Activated CD8-positive, alpha-beta memory T cell treated with anti-CD3 and anti-CD28 coated beads for 24 hours (primary cell): ENCODE data around the gene RAB11FIP3.
"Not testable (repeated sequence)": the region's sequence is repeated elsewhere in the genome, so short reads cannot be mapped to it uniquely, and the experiment has no call there.

Experiments used
- DNase-seq: peaks from one replicate; pipeline ENCODE4 v3.0.0-alpha.2; 2020

RAB11FIP3 gene

DNA sequence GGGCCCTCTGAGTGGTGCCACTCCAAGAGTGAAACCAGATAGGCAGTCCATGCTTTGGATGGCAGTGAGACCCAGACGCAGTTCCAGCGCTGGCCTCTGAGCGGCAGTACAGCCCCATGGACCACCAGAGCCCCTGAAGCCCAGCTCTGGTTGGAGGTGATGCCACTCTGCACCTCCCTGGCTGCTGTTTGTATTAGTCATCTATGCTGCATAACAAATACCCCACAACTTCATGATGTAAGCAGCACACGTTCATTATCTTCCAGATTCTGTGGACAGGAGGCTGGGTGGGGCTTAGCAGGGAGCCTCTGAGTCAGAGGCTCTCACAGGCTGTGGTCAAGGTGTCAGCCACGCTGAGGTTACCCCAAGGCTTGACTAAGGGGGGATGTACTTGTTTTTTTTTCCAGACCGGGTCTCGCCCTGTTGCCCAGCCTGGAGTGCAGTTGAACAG, 33.5 kb upstream of the RAB11FIP3 start:
- peak; percentile 93 for DNase-seq

DNA sequence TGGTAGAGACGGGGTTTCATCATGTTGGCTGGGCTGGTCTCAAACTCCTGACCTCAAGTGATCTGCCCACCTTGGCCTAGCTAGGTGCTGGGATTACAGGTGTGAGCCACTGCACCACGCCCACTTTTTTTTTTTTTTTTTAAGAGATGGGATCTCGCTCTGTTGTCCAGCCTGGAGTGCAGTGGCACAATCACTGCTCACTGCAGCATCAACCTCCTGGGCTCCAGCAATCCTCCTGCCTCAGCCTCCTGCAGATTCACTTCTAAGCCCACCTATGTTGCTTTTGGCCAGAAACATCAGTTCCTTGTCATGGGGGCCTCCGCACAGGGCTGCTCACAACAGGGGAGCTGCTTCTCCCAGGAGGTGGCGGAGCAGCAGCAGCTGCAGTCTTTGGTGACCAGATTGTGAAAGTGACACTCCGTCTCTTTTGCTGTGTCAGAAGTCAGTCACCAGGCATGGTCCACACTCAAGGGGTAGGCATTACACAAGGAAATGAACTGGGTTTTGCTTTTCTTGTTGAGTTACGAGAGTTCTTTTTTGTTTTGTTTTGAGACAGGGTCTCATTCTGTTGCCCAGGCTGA, 32.9 kb upstream of the RAB11FIP3 start:
- DNase-seq, result no peak

DNA sequence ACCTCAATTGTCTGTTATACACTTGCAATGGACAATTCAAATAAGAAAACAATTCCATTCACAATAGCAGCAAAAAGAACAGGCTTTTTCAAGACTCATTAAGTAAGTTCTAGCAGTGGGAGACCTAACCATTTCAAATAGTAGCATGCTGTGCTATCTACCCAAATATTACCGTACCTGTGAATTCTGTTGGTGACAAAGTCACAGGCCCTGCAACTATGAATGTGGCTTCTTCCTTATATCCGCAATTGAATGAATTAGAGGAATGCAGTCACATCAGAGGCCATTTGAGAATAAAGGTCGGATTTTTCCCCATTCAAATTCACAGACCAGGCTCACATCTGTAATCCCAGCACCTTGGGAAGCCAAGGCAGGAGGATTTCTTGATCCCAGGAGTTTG, 29.2 kb upstream of the RAB11FIP3 start:
- no peak for DNase-seq

DNA sequence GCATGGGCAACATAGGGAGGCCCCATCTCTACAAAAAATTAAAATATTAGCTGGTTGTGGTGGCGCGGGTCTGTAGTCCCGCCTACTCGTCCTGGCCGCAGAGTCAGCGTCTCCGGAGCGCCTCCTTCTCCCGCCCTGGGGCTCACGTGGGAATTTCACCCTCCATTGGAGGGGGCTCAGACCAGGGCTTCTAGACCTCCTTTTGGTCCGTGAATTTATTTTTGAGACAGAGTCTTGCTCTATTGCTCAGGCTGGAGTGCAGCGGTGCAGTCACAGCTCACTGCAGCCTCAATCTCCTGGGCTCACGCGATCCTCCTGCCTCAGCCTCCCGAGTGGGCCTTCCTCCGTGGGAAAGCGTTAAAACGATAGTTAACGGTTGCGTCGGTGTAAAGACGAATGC, 28.8 kb upstream of the RAB11FIP3 start:
- no peak for DNase-seq

DNA sequence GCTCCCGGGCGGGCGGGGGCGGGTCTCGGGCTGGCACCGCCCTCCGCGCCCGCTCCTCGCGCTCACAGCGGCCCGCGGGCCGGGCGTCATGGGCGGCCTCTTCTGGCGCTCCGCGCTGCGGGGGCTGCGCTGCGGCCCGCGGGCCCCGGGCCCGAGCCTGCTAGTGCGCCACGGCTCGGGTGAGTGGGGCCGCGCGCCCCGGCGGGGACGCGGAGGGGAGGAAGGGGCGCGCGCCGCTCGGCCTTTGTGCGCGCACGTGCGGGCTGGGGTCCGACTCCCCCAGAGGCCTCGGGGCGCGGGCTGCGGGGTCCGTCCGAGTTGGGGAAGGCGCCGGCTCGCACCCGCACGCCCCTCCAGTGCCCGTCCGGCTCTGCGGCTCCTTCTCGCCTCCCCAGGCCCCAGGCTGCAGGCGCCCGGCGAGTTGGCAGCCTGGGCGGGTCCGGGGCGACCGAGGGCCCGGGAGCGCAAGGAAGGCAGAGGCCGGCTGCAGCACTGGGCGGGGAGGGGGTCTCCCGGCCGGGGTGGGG, 28.3 kb upstream of the RAB11FIP3 start, which contains the start of gene NME4:
NME4 (plus strand) TSS at position 65 of the 527 bp plus-strand sequence; CDS start at position 89, 24 bp downstream.
- no peak for DNase-seq

DNA sequence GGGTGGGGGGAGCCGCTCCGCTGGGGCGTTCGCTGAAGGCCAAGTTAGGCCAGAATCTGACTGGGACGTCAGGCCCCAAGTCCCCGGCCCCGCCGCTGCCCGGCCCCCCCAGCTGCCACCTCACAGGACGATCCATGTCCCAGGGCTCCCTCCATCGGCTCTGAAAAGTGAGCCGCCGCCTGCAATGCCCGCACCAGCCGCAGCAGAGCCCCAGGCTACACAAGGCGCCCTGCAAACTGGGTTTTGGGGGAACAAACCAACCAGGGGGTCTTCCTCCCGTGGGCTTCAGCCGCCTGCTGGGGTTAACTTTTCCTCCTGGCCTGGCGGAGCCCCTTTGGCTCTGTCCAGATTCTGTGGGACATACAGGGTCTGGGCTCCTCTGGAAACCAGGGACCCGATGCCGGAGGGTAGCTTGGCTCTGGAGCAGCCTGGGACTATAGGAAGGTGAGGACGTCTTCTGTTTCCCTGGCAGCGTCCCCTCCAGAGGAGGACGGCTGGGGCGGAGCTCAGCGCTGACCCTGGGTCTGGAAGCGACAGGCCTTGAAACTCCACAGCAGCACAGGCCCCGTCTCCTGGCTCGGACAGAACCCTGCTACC, 27.6 kb upstream of the RAB11FIP3 start:
- no peak for DNase-seq

DNA sequence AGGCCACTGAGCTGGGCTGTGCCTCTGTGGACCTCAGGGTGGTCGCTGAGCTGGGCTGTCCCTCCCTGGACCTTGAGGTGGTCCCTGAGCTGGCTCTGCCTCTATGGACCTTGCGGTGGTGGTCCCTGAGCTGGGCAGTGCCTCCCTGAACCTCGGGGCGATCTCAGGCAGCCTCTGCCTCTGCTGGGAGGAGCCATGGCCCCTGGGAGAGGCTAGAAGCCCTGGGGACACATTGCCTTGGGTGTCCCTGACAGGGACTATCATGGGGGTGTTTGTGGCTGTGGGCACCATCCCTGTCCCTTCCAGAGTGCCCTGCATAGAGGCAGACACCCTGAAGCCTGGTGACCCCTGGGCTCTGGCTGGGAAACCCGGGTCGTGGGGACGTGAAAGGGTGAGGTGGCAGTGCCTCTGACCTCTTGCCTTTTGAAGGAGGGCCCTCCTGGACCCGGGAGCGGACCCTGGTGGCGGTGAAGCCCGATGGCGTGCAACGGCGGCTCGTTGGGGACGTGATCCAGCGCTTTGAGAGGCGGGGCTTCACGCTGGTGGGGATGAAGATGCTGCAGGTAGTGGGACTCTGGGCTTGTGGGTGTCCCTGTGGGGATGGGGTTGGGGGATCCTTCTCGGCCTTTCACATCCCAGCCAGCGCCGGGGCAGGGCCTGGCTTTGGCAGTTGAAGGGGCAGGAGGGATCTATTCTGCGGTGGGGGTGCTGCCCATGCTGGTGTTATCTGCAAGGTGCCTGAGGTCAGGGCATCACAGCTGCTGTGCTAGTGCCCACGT, 26.7 kb upstream of the RAB11FIP3 start:
- DNase-seq, result no peak

DNA sequence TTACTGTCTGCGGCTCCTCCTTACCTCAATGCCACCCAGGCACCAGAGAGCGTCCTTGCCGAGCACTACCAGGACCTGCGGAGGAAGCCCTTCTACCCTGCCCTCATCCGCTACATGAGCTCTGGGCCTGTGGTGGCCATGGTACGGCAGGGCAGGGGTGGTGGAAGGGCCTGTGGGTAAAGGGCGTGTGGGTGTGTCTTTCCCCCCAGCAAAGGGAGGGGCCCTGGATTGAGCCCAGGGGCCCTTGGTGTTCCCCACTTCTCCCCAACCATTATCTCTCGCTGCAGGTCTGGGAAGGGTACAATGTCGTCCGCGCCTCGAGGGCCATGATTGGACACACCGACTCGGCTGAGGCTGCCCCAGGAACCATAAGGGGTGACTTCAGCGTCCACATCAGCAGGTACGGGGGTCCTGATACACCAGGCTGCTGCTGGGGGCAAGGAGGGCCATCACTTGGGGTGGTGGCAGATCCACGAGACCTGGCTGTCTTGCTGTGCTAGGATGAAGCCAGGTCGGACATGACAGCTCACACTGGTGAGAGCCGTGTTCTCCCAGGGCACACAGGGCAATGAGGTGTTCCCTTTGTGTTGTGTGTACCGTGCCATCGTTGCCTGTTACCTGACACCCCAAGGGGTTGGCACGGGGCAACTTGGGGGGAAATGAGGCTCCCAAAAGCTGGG, 26.0 kb upstream of the RAB11FIP3 start:
- DNase-seq, result no peak

DNA sequence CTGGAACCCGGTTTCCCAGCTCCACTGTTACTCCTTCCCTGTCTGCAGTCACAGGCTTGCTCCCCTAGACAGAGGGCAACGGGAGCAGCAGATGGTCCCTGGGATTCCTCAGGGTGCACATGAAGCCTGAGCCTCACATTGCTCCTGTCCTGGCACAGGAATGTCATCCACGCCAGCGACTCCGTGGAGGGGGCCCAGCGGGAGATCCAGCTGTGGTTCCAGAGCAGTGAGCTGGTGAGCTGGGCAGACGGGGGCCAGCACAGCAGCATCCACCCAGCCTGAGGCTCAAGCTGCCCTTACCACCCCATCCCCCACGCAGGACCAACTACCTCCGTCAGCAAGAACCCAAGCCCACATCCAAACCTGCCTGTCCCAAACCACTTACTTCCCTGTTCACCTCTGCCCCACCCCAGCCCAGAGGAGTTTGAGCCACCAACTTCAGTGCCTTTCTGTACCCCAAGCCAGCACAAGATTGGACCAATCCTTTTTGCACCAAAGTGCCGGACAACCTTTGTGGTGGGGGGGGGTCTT, 25.3 kb upstream of the RAB11FIP3 start:
- DNase-seq, result no peak

DNA sequence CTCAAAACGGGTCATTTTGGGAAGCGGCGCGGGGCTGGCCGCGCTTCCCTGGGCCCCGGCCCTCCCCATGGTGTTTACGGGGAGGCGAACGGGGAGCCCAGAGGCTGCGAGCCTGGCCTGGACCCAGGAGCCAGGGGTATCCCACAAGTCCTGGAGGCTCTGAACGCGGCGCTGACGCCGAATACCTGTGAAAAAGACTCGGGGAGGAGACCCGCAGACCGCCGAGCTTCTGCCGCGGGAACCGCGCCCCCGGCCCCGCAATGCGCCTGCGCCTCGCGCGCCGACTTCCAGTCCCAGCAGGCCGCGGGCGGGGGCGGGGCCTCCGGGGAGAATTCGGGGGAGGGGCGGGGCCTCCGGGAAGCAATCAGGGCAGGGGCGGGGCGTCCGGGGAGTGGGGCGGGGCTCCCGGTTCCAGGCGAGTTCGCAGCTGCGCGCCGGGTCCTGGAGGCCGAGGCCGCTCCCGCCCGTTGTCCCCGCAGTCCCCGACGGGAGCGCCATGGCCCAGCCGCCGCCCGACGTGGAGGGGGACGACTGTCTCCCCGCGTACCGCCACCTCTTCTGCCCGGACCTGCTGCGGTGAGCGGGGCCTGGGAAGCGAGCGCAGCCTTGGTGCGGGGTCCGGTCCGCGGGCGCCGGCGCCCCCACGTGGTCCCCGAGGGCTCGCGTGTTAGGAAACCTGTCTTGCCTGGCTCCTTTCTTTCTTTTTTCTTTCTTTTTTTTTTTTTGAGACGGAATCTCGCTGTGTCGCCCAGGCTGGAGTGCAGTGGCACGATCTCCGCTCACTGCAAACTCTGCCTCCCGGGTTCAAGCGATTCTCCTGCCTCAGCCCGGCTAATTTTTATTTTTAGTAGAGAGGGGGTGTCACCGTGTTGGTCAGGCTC, 23.7 kb upstream of the RAB11FIP3 start, which contains the start of gene DECR2:
DECR2 (plus strand) TSS at position 418 of the 881 bp plus-strand sequence; CDS start at position 497, 79 bp downstream.
- DNase-seq, result peak; percentile 99

DNA sequence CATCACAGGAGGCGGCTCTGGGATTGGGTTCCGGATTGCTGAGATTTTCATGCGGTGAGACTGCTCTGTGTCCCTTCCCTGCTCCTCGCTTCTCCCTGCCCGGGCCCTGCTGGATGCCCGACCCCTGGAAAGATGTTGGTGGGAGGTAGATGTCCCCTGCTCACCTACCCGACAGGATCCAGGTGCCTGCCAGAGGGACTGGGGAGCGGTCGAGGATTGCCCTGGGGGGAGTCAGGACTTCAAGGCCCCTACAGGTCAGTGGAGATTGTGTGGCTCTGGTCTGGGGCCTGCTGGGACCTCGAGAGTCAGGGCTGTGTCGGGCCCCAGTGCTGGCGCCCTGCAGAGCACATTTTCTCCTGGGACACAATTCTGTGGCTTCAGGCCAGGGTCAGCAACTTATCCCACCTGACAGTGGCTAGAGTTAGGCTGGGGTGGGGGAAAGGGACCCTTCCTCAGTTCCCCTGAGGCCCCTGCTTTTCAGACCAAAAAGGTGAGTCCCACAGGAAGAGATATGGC, 20.4 kb upstream of the RAB11FIP3 start:
- DNase-seq, result no peak

DNA sequence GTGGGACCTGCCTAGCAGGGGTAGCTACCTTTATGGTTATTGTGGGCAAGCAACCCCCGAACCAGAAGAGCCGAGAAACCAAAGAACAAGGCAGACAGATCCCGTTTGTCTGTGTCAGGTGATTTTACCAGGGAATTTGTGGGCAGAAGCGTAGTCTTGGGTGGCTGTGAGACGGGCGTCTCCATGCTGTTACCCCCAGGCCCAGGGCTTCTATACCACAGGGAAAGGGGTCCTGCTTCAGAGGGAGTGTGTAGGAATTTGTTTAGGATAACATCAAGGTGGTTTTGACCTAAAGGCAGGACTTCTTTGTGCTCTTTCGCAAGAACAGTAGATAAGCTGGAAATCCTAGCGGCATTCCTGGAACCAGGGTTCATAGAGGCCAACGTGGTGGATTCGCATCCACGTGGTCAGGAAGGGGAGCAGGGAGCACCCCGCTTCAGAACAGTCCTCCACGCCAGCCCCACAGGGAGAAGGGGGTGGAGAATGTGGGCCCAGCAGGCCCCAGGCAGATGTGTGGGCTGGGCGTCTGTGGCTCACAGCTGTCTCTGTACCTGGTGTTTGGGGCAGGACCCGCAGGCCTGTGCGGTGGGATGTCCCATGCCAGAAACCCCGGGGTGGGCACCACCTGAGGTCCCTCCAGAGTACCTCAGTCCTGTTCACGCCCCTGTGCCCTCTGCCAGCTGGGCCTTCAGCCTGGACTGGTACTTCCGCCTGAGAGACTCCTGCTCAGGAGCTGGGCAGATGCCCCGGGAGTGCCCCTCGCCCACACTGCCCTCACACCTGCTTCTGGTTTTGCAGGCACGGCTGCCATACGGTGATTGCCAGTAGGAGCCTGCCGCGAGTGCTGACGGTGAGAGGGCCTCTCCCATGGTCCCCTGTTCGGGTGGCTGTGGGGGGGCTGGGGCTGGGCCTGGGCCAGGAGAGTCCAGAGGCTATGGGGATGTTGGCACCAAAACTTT, 19.6 kb upstream of the RAB11FIP3 start:
- DNase-seq, result no peak

DNA sequence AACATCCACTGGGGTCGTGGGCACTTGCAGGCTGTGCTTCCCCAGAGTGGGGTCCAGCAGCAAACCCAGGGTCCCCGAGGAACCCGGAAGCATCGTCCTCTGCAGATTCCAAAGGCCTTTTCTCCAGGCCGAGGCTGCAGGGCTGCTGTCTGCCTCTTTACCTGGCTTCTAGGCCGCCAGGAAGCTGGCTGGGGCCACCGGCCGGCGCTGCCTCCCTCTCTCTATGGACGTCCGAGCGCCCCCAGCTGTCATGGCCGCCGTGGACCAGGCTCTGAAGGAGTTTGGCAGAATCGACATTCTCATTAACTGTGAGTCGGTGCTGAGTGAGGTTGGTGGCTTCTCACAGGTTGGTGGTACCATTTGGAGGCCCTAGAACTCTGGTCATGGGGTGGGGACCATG, 18.2 kb upstream of the RAB11FIP3 start:
- no peak for DNase-seq

DNA sequence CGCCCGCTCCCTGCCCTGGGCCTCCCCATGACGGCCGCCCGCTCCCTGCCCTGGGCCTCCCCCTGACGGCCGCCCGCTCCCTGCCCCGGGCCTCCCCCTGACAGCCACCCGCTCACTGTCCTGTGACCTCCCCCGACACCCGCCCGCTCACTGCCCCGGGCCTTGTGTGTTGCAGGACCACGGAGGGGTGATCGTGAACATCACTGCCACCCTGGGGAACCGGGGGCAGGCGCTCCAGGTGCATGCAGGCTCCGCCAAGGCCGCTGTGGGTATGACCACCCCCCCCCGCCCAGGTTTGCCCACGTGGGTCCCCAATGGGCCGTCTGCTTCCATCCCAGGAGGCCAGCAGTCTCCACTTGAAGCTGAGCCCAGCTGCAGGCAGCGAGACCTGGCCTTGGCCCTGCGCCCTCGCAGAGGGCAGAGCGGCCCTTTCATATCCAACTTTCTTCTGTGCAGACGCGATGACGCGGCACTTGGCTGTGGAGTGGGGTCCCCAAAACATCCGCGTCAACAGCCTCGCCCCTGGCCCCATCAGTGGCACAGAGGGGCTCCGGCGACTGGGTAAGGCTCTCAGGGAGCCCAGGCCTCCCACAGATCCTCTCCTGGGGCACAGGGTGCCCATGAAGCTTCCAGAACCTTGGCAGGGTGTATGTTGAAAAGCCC, 14.8 kb upstream of the RAB11FIP3 start:
- no peak for DNase-seq

DNA sequence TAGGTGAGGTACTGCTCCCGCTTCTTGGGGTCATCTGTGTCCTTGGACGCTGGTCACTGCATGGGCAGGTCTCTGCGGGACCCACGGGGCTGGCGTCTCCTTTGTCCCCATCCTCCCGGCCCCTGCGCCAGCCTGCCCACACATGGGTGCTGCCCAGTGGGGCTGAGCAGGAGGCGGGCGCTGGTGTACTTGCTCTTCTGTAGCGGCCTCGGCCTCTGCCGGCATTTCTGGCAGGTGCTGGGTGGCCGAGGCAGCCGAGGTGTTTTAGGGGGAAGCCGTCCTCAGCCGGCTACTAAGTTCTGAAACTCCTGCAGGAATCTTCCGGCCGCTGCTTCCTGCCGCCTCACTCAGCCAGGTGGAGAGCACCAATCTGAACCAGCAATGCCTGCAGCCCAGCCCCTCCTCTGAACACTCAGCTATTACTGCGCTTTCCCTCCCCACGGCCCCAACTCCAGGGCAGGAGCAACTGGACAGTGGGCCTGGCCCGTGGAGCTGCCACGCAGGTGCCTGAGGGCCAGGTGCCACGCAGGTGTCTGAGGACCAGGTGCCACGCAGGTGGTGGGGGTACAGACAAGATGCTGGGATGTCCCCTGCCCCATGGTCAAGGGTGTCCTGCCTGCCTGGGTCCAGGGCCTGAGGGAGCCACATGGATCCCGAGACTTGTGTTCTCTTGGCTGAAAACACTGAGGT, 13.7 kb upstream of the RAB11FIP3 start:
- DNase-seq, result no peak

DNA sequence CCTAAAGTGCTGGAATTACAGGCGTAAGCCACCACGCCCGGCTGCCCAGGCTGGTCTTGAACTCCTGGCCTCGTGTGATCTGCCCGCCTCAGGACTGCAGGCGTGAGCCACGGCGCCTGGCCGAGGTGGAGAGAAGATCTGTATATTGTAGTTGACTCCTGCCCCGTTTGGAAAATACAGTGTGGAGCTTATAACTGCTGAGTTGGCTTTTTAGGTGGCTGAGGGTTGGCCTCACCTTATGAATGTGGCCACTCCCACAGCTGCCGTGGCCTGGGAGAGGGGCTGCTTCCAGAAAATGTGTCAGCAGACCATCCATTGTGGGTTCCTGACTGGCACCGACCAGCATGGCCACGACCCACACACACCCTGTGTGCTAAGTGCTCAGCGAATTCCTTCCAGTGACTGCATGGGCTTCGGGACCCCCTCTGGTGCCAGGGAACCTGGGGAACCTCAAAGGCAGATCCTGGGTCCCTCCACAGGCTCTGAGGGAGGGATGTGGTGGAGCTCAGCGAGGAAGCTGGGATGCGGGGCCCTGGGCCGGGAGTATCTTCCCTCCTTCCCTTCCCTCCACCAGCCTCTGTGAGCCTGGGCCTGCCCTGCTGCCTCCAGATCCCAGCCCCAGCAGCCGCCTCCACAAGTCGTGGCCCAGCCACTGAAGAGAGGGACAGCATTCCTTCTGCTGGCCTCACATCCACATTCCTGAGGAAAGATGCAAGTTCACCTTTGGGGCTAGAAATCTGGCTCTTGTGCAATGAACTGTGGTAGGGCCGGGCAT, 10.9 kb upstream of the RAB11FIP3 start:
- no peak for DNase-seq

DNA sequence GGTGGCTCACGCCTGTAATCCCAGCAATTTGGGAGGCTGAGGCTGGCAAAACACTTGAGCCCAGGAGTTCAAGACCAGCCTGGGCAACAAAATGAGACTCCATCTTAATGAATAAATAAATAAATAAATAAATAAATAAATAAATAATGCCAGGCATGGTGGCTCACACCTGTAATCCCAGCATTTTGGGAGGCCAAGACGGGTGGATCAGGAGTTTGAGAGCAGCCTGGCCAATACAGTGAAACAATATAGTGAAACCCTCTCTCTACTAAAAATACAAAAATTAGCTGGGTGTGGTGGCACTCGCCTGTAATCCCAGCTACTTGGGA, 10.3 kb upstream of the RAB11FIP3 start:
- not testable (repeated sequence) for DNase-seq

DNA sequence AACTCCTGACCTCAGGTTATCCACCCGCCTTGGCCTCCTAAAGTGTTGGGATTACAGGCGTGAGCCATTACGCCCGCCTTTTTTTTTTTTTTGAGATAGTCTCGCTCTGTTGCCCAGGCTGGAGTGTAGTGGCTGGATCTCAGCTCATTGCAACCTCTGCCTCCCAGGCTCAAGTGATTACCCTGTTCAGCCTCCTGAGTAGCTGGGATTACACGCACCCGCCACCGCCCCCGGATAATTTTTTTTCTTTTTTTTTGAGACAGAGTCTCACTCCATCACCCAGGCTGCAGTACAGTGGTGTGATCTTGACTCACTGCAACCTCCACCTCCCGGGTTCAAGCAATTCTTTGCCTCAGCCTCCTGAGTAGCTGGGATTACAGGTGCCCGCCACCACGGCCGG, 3.3 kb upstream of the RAB11FIP3 start:
- not testable (repeated sequence) for DNase-seq
